Measurements from ENCODE around the gene CNPY3.
A peak's percentile ranks its signal among the peaks of the same experiment; 100 is the strongest.

GRCh38 chr6:42984001-42984923, 55.0 kb downstream of the CNPY3 start, which contains the start of gene PPP2R5D:
- peak; percentile 7 for TF ChIP-seq CTCF (IDR thresholded peaks at IDR 0.05; ENCODE audit: poor library complexity, severe bottlenecking)
- TF ChIP-seq RAD21 (conservative IDR thresholded peaks at IDR 0.05) = no peak
- peak; percentile 92 for TF ChIP-seq TAF1 (IDR thresholded peaks at IDR 0.05; ENCODE audit: low read depth)
- no peak for TF ChIP-seq EP300 (conservative IDR thresholded peaks at IDR 0.05; ENCODE audit: poor library complexity, severe bottlenecking)
- TF ChIP-seq POLR2AphosphoS5 (IDR thresholded peaks at IDR 0.05) = peak; percentile 95
- TF ChIP-seq SMC3 (conservative IDR thresholded peaks at IDR 0.05; ENCODE audit: poor library complexity) = no peak
